Keratinocyte (primary cell): ENCODE measurements around the gene NUDT1. TPM values are rescaled to one million over a fixed set of nuclear protein-coding genes. Genes with fewer than 3 reads are reported as not detected.

Experiments used
- DNase-seq: peaks from one replicate; pipeline ENCODE4 v3.0.0-alpha.2; 2011; ENCODE audit warnings: low read depth, missing footprints, low spot score
- FAIRE-seq: peaks from 2 replicates; lab custom pipeline; 2011; peaks lifted over from hg19 to GRCh38; lab: Jason Lieb, UNC
- H2AFZ ChIP-seq: 2 replicates; pipeline ENCODE4 v1.6.0; 2012; ENCODE audit warnings: low read length, control low read depth, inconsistent platforms; ENCODE audit not compliant: control insufficient read depth
- H3K27ac ChIP-seq: 2 replicates; pipeline ENCODE4 v1.5.1; 2011; ENCODE audit warnings: low read length; ENCODE audit not compliant: control insufficient read depth, insufficient read depth
- H3K27me3 ChIP-seq: 3 replicates; pipeline ENCODE4 v1.6.0; 2011; ENCODE audit warnings: low read length; ENCODE audit not compliant: control insufficient read depth, insufficient read depth; ENCODE audit errors: extremely low read depth
- H3K36me3 ChIP-seq, 2 experiments: 2 replicates in 1 of 2; 3 replicates in 1 of 2; pipeline ENCODE4 v1.5.1; 2011; ENCODE audit warnings: low read length in 2 of 2, mild to moderate bottlenecking in 1 of 2; ENCODE audit not compliant: control insufficient read depth in 2 of 2, insufficient read depth in 2 of 2; ENCODE audit errors: extremely low read depth in 1 of 2
- H3K4me1 ChIP-seq: 3 replicates; pipeline ENCODE4 v1.5.1; 2011; ENCODE audit warnings: low read length; ENCODE audit not compliant: control insufficient read depth, insufficient read depth; ENCODE audit errors: extremely low read depth
- H3K4me2 ChIP-seq: 3 replicates; pipeline ENCODE4 v1.6.0; 2011; ENCODE audit warnings: low read depth, low read length; ENCODE audit not compliant: control insufficient read depth, insufficient read depth; ENCODE audit errors: extremely low read depth
- H3K4me3 ChIP-seq, 3 experiments: fragments of 200-600 bp in 1 of 3; sonication (generic) in 1 of 3; 2 replicates in 2 of 3; 3 replicates in 1 of 3; pipeline ENCODE4 v1.5.1; 2011 to 2016; ENCODE audit warnings: low read length in 3 of 3, mild to moderate bottlenecking in 3 of 3, control low read depth in 2 of 3, inconsistent platforms in 1 of 3, low read depth in 1 of 3, mixed read lengths in 1 of 3, mixed run types in 1 of 3, moderate library complexity in 1 of 3; ENCODE audit not compliant: control insufficient read depth in 2 of 3, insufficient read depth in 2 of 3; ENCODE audit errors: extremely low read depth in 1 of 3
- H3K79me2 ChIP-seq: 2 replicates; pipeline ENCODE4 v1.6.0; 2012; ENCODE audit warnings: low read length; ENCODE audit not compliant: control insufficient read depth, insufficient read depth
- H3K9ac ChIP-seq: 3 replicates; pipeline ENCODE4 v1.6.0; 2011; ENCODE audit warnings: low read length; ENCODE audit not compliant: control insufficient read depth, insufficient read depth; ENCODE audit errors: extremely low read depth
- H3K9me1 ChIP-seq: 3 replicates; pipeline ENCODE4 v1.6.0; 2011; ENCODE audit warnings: low read length; ENCODE audit not compliant: control insufficient read depth, insufficient read depth; ENCODE audit errors: extremely low read depth
- H3K9me3 ChIP-seq: 2 replicates; pipeline ENCODE4 v1.5.1; 2012; ENCODE audit warnings: low read depth, low read length; ENCODE audit not compliant: control insufficient read depth
- H4K20me1 ChIP-seq: 3 replicates; pipeline ENCODE4 v1.6.0; 2011; ENCODE audit warnings: low read length; ENCODE audit not compliant: control insufficient read depth, insufficient read depth; ENCODE audit errors: extremely low read depth
- CTCF ChIP-seq, 3 experiments: IDR thresholded peaks in 1 of 3; conservative IDR thresholded peaks in 1 of 3; optimal IDR thresholded peaks in 1 of 3; 2 replicates in 2 of 3; 3 replicates in 1 of 3; pipeline versions ENCODE3 to v1.5.1; 2011; ENCODE audit warnings: low read length in 3 of 3, mild to moderate bottlenecking in 3 of 3, moderate library complexity in 2 of 3, control low read depth in 1 of 3, inconsistent platforms in 1 of 3; ENCODE audit not compliant: insufficient read depth in 2 of 3; ENCODE audit errors: extremely low read depth in 1 of 3
- EZH2 ChIP-seq: IDR thresholded peaks from one replicate; pipeline ENCODE4 v1.6.1; 2012; ENCODE audit warnings: inconsistent platforms, mild to moderate bottlenecking, low read length, moderate library complexity
- dilution Hi-C: fragments of 300-500 bp; cut with MboI; formaldehyde crosslinking; loops from one replicate; pipeline ENCODE4 v1.7.0; 2020; ENCODE audit warnings: low sequenced_read_pairs; ENCODE audit not compliant: extremely low pct_ligation_motif_present
- polyA plus RNA-seq, 5 experiments: library from polyadenylated mRNA; depleted of rRNA in 3 of 5; stranded (reverse) in 3 of 5; stranded (forward) in 1 of 5; unstranded in 1 of 5; fragments of >200 nt; gene quantifications; 1 replicate in 1 of 5; 2 replicates in 3 of 5; 3 replicates in 1 of 5; pipeline versions ENCODE4 v1.2.1 to v1.2.3, GENCODE V29; 2011 to 2012; ENCODE audit warnings: missing spikeins in 2 of 5, low read depth in 1 of 5, low replicate concordance in 1 of 5

NUDT1 gene
- polyA plus RNA-seq, 1 donor (not counting 4 experiments of a cell fraction or from before 2014, with no cell fraction given) = 21.9 TPM

DNA sequence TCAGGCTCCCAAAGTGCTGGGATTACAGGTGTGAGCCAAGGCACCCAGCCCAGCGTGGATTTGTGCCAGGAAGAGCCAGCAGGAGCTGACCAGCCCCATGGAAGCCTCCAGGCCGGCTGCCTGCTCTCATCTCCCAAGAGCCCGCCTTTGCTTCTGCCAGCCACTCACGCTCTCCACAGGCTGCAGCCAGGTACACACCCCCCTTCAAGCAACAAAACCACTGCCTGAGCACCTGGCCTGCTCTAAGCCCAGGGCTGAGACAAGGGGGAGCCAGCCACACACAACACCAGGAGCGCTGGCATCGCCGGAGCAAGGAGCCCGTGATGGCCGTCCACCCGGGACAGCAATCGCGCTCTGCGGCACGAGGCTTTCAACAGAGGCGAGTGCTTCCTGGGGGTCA is 43.8 kb upstream of the NUDT1 start:
- H3K27ac ChIP-seq = no peak overlapping the region
- H3K4me2 ChIP-seq = no peak overlapping the region
- H2AFZ ChIP-seq = no peak overlapping the region
- TF ChIP-seq EZH2 = no peak
- no peak overlapping the region for H3K4me3 ChIP-seq
- no peak for DNase-seq
- peaks cover 11% of the 10 kb centered on the region for H3K4me1 ChIP-seq
- no peak for FAIRE-seq
- no peaks in the 10 kb centered on the region for H4K20me1 ChIP-seq
- no peaks in the 10 kb centered on the region for H3K9me3 ChIP-seq
- H3K36me3 ChIP-seq = peaks cover 4 to 7% of the 10 kb centered on the region in 2 experiments
- H3K27me3 ChIP-seq = no peaks in the 10 kb centered on the region
- H3K9me1 ChIP-seq = no peaks in the 10 kb centered on the region
- no peak overlapping the region for H3K9ac ChIP-seq
- dilution Hi-C loops = no loop called here
- no peaks in the 10 kb centered on the region for H3K79me2 ChIP-seq

- peaks cover 11% of the 10 kb centered on the region for H3K4me1 ChIP-seq
- no peak overlapping the region for H2AFZ ChIP-seq
- H3K27me3 ChIP-seq = no peaks in the 10 kb centered on the region
- DNase-seq (no peak), FAIRE-seq (no peak)
- no peaks in the 10 kb centered on the region for H3K9me1 ChIP-seq
- H4K20me1 ChIP-seq = no peaks in the 10 kb centered on the region
- H3K36me3 ChIP-seq = peaks cover 4 to 7% of the 10 kb centered on the region in 2 experiments
- no peak for TF ChIP-seq CTCF (optimal IDR thresholded peaks at IDR 0.05 in 1 of 3, IDR thresholded peaks at IDR 0.05 in 1 of 3, conservative IDR thresholded peaks at IDR 0.05 in 1 of 3; ENCODE audit: extremely low read depth in 1 of 3, insufficient read depth in 2 of 3, low read length in 3 of 3)
- no peak for TF ChIP-seq EZH2
- no peak overlapping the region for H3K9ac ChIP-seq
- H3K4me3 ChIP-seq = no peak overlapping the region
- H3K79me2 ChIP-seq = no peaks in the 10 kb centered on the region
- H3K4me2 ChIP-seq = no peak overlapping the region
- no peak overlapping the region for H3K27ac ChIP-seq
- dilution Hi-C loops = no loop called here
- no peaks in the 10 kb centered on the region for H3K9me3 ChIP-seq
Measured at GRCh38 chr7:2198760-2199159, 43.3 kb upstream of the NUDT1 start.

DNA sequence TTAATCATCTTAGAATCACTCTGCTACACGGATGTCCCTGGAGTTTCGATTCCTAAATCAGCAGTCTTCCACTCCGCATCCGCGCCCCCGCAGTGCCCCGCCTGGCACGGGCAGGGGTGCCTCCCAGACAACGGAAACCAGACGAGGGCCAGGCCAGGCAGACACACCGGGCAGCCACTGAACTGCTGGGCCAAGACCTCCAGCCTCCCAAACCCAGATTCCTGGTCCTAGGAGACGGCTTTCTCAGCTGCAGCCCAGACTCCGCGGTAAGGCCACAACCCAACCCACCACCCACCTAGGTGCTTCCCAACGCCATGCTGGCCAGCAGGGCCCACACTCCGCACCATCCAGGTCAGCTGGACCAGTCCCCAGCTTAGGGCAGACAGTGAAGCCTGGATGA is 42.5 kb upstream of the NUDT1 start:
- Histone ChIP-seq H3K4me2 (no peak overlapping the region), H3K4me3 (no peak overlapping the region), H4K20me1 (no peaks in the 10 kb centered on the region), H3K27me3 (no peaks in the 10 kb centered on the region), H3K27ac (no peak overlapping the region), H3K9me3 (no peaks in the 10 kb centered on the region), H3K36me3 (peaks cover 2 to 4% of the 10 kb centered on the region in 2 experiments), H2AFZ (no peak overlapping the region), H3K79me2 (no peaks in the 10 kb centered on the region), H3K4me1 (peaks cover 11% of the 10 kb centered on the region), H3K9me1 (no peaks in the 10 kb centered on the region), H3K9ac (no peak overlapping the region)
- no peak for TF ChIP-seq EZH2
- no peak for TF ChIP-seq CTCF (optimal IDR thresholded peaks at IDR 0.05 in 1 of 3, IDR thresholded peaks at IDR 0.05 in 1 of 3, conservative IDR thresholded peaks at IDR 0.05 in 1 of 3; ENCODE audit: extremely low read depth in 1 of 3, insufficient read depth in 2 of 3, low read length in 3 of 3)
- dilution Hi-C loops = no loop called here
- no peak for DNase-seq
- no peak for FAIRE-seq
